HPDE6-E6E7 (cell line): Measurements from ENCODE around the gene SPINK6.

Experiments
- DNase-seq: peaks from one replicate; pipeline ENCODE4 v3.0.0; 2011; ENCODE audit warnings: missing footprints; ENCODE audit errors: extremely low spot score

The SPINK6 gene, protein sequence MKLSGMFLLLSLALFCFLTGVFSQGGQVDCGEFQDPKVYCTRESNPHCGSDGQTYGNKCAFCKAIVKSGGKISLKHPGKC

DNA sequence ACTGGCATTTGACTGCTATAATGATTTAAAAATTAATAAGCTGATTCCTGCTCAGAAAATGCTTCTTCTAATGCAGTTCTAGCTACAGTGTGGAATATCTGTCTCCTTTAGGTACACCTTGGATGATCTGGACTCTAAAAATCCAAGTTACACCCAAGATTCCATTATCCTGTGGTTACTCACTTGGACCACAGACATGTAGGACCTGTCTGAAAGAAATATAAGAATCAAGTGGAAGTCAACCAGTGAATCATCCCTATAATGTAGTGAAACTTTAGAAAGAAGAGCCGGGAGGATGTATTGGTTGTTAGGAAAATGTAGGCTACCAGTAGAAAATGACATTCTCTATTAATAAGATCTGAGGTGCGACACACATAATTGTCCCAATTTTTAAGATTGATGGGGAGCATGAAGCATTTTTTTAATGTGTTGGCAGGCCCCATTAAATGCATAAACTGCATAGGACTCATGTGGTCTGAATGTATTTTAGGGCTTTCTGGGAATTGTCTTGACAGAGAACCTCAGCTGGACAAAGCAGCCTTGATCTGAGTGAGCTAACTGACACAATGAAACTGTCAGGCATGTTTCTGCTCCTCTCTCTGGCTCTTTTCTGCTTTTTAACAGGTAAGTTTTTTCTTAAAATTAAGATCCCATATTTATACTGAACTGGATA lies at the start of gene SPINK6:
TSS of gene SPINK6 (plus strand) at position 512 of the 673 bp plus-strand sequence. CDS start at position 567, 55 bp downstream.
- DNase-seq: peak; percentile 4

DNA sequence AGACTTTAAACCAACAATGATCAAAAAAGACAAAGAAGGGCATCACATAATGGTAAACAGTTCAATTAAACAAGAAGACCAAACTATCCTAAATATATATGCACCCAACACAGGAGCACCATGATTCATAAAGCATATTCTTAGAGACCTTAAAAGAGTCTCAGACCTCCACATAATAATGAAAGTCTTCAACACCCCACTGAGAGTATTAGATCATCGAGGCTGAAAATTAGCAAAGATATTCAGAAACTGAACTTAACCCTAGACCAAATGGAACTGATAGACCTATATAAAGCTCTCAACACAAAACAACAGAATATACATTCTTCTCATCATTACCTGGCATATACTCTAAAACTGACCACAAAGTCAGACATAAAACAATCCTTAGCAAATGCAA lies 46.2 kb upstream of the SPINK6 start:
- no peak for DNase-seq

DNA sequence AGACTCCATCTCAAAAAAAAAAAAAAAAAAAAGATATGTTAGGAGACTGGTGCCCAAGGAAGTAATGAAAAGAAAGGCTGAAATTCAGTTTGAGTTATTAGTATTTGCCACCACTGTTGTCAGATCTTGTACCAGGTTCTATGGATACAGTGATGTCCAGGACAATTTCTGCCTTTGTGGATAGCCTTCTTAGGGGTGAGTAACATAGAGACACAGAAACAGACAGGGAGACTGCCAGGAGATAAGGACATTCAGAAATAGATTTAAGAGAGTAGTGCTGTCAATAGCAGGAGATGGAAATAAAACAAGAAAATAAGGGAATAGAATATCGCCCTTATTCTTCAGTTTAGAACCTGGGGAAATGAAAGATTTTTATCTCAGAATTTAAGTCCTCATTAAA lies 40.8 kb upstream of the SPINK6 start:
- no peak for DNase-seq

DNA sequence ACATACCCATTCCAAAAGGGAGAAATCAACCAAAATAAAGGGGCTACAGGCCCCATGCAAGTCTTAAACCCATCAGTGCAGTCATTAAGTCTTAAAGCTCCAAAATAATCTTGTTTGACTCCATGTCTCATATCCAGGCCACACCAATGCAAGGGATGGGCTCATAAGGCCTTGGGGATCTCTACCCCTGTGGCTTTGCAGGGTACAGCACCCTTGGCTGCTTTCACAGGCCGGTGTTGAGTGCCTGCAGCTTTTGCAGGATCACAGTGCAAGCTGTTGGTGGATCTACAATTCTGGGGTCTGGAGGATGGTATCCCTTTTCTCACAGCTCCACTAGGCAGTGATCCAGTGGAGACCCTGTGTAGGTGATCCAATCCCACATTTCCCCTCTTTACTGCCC lies 39.5 kb upstream of the SPINK6 start:
- DNase-seq: no peak

DNA sequence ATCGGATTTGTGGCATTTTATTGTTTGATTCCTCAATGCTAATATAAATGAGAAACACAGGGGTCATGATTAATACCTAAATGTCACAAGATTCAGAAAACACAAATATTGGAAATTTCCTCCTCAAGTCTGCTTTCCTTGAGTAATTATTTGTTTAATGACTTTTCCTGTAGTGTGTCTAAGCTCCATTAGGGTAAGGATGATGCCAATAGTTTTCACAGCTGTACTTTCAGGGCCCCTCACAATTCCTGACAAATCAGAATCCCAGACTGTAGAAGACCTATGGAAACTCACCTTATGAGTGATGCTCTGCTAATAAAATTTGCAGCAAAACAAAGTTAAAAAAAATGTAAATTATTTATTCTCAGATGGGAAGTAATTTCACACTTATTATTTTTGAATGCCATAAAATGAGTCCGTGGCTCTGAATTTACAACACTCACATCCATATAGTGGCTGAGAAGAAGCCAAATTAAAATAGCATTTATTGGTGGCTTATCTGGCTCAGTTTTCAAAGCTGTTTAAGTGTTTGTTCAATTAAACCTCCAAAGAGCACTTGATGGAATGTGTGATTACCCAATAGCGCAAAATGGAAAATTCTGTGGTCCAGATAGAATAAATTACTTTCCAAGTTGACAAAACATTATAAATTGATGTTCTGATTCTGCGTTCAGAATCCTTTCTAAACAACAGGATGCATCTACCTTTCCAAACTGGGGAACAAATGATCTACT lies 36.1 kb upstream of the SPINK6 start:
- DNase-seq: no peak

DNA sequence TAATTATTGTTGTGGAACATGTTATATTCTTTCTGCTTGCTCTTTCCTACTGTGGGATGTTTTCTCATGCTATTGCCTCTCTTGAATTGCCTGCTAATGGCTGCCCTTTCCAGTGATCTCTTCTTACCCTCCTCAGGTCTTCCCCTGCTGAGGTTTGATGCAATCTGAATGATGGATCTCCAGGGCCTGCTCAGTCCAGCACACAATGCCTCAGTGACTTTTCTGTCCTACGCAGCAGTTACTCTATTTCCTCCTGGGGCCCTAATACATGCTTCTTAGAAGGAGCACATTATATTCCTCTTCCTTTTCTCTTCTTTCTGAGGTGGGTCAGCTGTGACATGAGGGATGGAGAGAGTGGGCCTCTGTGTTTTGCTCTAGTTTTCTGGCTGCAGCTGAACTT lies 34.6 kb upstream of the SPINK6 start, which contains the start of gene SPINK14:
TSS of gene SPINK14 (plus strand) at position 301 of the 400 bp plus-strand sequence. CDS start 1,187 bp downstream, outside the sequence.
- DNase-seq: no peak

DNA sequence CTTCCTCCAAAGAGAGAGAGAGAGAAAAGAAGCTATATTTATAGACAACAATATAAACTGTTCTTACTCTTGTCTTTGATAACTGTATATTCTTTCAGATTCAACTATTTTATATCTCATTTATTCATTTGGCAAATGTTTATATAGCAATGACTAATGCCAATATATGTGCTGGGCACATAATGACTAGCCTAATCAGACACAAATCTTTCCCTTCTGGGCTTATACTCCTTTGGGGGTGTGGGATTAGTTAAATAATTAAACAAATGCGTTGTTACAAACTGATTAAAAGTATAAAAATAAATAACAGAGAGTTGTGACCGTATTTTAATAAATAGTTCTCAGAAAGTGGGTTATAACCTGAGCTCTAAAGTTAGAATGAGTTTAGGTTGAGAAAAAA lies 30.5 kb upstream of the SPINK6 start:
- DNase-seq: no peak

DNA sequence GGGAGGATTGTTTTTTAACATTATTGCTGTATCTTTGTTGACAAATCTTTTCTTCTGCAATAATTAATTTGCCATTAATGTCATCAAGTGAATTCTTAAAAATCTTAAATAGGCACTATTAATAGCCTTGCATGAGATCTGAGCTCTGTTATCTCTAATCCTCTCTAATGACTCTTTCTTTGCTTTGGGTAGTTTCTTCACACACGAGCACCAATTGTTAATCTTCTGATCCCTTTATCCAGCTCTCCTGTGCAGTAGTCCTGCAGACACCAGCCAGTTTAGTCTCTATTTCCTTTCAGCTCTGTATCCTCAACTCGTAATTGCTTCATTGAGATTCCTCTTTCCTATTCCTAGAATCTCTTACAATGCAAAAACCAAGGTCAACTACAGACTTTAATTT lies 26.4 kb upstream of the SPINK6 start:
- no peak for DNase-seq

DNA sequence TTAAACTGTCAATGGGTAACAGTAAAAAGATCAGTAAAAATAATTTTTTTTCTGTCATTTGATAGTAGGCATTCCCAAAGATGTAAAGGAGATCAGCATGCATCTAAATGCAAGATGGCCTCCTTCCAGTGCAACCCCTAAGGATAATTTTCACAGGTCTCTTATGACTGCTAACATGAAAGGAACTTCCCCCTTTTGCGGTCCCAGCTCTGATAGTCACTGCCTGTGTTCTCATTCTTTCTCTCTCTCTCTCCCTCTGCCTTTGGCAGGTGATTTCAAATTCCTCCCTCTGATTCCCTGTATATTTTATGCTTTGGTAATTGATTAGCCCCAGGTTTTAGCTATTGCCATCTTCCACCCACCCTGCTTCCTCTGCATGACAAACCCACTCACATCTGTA lies 25.6 kb upstream of the SPINK6 start:
- DNase-seq: no peak

DNA sequence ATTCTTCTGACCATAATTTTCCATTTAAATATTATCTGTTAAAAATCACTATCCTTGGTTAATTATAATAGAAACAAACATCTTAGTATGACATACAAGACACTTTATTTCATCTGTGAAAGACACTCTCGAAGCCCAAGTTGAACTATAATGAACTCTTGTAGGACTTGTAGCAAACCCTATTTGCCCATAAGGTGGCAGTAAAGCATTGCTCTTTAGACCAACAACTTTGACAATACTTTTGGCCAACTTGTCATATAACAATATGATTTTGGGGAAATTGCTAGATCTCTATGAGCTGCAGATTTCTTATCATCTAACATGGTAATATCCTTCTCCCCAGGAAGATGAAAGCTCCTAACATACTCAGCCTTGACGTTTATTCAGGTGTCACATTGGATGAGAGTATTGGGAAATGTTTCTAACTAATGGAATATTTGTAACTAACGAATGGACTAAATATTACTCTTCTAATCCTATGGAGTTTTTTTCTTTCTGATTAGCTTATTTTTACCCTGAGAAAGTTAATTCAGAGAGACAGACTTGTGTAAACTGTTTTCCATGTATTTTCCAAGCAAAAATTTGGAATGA lies 23.5 kb upstream of the SPINK6 start:
- no peak for DNase-seq

DNA sequence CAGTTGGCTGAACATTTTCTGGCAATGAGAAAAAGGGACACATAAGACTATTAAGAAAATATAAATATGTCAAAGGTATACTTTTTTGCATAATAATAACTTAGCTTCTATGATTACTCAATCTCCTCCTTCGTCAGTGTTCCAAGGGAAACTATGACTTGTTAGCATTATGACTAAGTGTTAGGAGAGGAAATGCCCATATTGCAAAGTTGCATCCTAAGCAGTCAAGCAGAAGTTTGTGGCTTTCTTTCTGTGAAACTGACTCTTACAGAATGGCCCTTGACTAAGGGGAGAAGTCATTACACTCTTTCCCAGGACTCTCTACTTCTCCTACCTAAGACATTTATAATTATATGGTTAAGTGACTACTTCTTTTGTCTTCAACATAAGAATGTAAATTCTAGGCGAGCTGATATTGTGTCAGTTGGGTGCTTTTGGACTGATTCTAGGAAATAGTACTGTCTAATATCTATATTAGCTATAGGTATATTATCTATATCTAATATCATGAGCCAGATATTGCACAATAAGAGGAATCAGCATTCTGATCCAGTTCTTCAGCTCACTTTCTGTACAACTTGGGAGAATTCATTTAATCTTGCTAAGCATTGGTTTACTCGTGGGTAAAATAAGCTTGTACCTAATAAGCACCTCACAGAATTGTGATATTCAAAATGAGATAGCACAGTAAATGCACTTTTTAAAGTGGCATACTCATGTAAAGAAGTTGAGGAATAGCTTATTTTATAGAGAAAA lies 16.4 kb upstream of the SPINK6 start:
- DNase-seq: peak; percentile 27

DNA sequence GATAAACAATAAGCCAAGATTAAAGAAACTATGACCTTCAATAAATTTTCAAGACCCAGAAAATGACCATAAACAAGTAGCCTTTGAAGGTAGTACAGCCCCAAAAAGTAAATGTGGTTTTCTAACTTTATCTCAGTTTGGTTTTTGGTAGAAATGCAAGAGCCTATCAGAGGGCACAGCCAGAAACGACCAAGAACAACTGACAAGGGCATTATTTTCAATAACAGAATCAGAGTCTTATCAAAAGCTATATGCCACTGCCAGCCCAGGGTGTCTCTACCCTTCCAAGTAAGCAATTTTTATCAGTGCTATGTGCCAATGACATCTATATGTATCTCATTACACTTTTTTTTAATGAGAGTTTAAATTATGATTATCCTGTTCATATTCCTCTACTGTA lies 11.8 kb upstream of the SPINK6 start:
- DNase-seq: no peak

DNA sequence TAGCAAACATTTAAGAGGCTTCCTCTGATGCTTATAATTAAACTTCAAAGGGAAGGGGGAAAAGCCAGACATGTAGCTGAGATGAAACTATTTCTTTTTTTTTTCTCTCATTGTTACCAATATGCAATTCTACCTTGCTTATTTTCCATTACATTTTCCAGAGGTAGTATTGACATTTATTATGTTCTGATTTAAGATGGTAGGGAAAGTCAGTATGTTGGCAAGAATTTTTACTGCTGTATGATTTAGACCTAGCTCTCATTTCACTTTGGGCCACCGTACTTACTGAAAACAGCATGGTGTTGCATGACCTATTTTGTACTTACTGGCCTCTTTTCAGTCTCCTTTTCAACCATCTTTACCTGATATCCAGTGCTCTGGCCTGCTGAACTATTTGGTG lies 9.6 kb upstream of the SPINK6 start:
- no peak for DNase-seq

DNA sequence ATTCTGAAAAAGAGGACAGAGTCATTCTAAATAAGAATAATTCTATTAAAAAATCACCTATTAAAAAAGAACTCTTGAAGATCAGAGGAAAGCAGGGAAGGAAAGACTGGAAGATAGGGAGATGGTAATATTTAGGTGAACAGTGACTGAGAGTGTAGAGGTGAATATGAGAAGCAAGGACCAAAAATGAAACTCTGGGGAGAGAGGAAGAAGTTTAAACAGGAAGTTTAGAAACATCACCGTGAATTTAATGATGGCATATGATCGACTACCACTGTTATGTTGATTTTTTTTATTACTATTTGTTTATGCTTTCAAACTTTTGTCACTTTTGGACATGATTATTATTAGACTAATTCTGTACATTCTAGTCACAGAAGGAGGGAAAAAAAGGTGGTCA lies 1.7 kb upstream of the SPINK6 start:
- DNase-seq: no peak

DNA sequence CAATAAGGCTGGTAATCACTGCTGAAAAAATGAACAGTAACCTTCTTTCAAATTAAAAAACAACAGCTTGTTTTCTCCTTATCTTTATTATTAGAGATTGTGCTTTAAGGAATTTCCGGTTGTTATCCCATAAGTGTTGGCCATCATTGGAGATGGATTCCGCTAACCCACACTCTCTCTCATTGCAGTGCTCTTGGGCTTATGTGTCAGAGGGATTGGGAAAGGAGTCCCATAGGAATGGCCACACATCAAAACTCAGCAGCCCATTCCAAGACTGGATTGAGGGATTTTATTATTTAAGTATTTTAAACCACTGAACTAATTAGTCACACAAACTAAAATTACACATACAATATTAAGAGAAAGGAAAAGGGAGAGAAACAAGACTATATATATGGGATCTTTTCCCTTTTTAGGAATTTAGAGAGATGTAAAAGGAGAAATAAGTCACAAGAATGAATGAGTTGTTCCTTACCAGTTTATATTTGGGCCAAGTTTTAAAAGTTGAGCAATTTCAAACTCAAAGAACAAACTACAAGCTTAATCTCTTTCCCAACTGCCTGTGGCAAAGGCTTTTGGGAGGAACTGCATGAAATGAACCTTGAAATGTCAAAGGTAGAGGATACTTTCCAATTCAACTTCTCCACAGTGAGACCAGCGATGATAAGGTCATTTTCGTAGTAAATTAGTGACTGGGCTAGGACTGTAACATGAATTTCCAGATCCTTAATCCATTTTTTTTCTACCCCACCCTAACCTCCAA lies 2.4 kb downstream of the SPINK6 start:
- no peak for DNase-seq

DNA sequence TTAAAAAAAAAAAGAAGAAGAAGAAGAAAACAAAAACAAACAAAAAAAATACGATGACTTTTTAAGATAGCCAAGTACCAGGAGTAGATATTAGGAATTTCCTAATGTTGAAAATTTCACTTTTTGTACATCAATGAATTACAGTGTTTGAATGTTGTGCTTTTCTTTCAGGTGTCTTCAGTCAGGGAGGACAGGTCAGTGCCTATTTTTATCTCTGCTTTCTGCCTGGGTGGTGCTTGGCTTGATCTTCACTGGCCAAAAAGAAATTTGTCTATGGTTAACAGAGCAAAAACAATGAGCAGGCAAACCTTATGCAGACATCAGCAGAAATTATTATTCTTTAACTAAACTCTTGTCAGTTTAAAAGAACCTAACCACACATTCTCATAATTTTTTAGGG lies 3.0 kb downstream of the SPINK6 start:
- no peak for DNase-seq

DNA sequence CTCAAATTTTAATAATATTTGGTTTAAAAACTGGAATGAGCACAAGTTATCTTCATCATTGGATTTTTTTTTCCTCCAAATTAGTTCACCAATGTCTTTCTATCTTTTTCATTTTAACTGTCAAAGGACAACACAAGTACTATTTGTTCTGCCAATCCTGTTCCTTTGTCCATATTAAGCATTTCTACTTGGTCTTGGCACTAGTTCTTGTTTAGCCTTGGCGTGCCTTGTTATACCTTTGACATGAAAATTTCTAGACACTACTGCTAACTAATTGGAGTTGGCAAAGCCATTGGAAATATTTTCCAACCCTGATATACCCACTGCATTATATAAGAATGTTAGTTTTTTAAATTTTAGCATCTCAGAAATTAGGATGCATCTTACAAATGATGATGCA lies 3.8 kb downstream of the SPINK6 start:
- no peak for DNase-seq

DNA sequence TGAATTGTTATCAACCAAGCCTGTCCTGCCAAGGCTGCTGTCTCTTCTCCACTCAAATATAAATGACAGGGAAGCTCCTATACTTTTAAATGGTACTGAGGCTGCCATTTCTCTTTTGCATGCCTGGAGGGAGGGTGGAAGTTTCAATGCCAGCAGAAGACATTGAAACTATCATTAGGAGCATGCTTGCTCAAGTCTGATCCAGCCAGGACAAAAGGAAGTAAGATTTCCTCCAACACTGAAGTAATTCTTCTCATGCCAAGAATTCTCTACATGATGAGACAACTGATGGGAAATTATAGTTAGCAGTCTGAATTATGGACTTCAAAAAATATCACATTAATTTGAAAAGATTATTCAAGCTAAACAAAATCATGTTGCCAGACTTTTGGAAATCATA lies 5.4 kb downstream of the SPINK6 start:
- no peak for DNase-seq

DNA sequence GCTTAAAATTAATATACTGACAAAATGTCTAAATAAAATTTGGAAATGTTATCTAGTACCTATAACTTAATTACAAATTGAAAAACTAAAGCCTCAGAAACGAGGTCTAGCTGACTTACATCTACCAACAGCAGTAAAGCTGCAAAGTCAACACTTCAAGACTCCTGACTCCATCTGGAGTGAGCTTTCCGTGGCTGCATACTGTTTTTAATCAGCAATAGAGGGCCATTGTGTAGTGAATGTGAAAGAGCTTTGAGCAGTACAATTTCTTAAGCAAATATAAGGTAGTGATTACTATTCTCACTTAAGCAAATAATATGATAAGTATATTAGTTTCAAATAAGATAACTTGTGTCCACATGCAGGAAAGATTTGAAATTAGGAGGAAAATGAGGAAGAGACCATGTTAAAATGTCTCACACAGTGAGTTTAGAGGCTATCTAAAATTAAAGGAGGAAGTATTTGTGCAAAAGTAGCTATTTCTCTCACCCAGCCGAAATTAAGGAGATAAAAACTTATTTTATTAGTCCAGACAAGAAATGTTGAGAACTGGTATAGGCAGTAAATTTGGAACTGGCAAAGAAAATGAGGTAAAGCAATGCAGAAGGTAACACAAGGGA lies 6.4 kb downstream of the SPINK6 start:
- DNase-seq: no peak

DNA sequence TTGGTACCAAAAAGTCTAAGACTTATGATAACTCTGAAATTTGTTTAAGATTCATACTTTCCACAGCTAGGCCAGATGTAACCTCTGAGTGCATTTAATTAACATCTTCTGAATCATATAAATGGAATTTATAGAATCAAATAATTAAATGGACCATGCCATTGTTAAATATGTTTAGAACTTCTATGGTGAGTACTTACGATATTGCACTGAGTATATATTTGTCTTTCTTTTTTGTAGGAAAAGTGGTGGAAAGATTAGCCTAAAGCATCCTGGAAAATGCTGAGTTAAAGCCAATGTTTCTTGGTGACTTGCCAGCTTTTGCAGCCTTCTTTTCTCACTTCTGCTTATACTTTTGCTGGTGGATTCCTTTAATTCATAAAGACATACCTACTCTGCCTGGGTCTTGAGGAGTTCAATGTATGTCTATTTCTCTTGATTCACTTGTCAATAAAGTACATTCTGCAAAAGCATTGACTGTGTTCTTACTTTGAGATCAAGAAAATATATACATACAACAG lies 11.9 kb downstream of the SPINK6 start:
- DNase-seq: no peak

DNA sequence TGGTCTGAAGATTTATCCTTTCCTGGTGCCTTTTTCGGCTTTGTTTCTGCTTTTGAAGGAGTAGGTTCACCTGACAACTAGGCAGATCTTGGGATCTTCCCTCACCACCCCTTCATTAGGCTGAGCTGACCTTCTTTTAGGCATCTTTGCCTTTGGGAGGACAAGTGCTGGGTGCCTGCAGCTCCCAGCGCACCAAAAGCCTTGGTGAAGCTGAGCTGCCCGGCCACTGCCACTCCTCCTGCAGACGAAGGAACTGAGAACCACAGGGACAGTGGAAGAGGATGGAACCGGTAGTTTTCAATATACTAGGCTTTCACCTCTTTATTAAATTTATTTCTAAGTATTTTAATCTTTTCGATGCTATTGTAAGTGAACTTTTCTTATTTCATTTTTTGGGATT lies 18.7 kb downstream of the SPINK6 start:
- DNase-seq: no peak
